CD14-positive monocyte (primary cell): ENCODE data around the gene BNC1. TPM values are rescaled to one million over a fixed set of nuclear protein-coding genes. Genes with fewer than 3 reads are reported as not detected.

Source experiments
- DNase-seq, 3 donors: peaks; one replicate each; pipeline ENCODE4 v3.0.0-alpha.2; 2011 to 2022
- H2AFZ ChIP-seq: 2 replicates; pipeline ENCODE4 v1.6.0; 2012; ENCODE audit warnings: mild to moderate bottlenecking, low read depth, low read length, inconsistent platforms; ENCODE audit not compliant: insufficient read depth, poor library complexity, severe bottlenecking
- H3K27ac ChIP-seq, 2 donors: 1 replicate in 1 of 2; 2 replicates in 1 of 2; pipeline ENCODE4 v1.5.1; 2012 to 2013; ENCODE audit warnings: low read length in 2 of 2, control low read depth in 1 of 2, inconsistent platforms in 1 of 2, low read depth in 1 of 2, mild to moderate bottlenecking in 1 of 2
- H3K27me3 ChIP-seq, 2 donors: one replicate each; pipeline versions ENCODE4 v1.6.0 to v1.6.1; 2011 to 2013; ENCODE audit warnings: low read length in 2 of 2; ENCODE audit not compliant: control insufficient read depth in 2 of 2, insufficient read depth in 2 of 2
- H3K36me3 ChIP-seq, 2 donors: replicated peaks in 1 of 2; 1 replicate in 1 of 2; 2 replicates in 1 of 2; pipeline versions ENCODE4 v1.5.1 to v1.6.1; 2012 to 2013; ENCODE audit warnings: low read length in 2 of 2, control low read depth in 1 of 2, inconsistent platforms in 1 of 2, mild to moderate bottlenecking in 1 of 2; ENCODE audit not compliant: insufficient read depth in 2 of 2, control insufficient read depth in 1 of 2
- H3K4me1 ChIP-seq, 2 donors: 1 replicate in 1 of 2; 2 replicates in 1 of 2; pipeline versions ENCODE4 v1.5.1 to v1.6.1; 2012 to 2013; ENCODE audit warnings: low read length in 2 of 2, control low read depth in 1 of 2, inconsistent platforms in 1 of 2, mild to moderate bottlenecking in 1 of 2, moderate library complexity in 1 of 2; ENCODE audit not compliant: insufficient read depth in 2 of 2, control insufficient read depth in 1 of 2
- H3K4me2 ChIP-seq: replicated peaks from 2 replicates; pipeline ENCODE3; 2012; ENCODE audit warnings: low read length, moderate library complexity, mild to moderate bottlenecking; ENCODE audit not compliant: poor library complexity, severe bottlenecking; ENCODE audit errors: extremely low read depth
- H3K4me3 ChIP-seq, 3 experiments: fragments of 200-600 bp in 1 of 3; sonication (generic) in 1 of 3; replicated peaks in 1 of 3; 1 replicate in 2 of 3; 2 replicates in 1 of 3; pipeline ENCODE4 v1.5.1; 2011 to 2013; ENCODE audit warnings: low read length in 3 of 3, mild to moderate bottlenecking in 3 of 3, control low read depth in 2 of 3, low read depth in 2 of 3, inconsistent platforms in 1 of 3, moderate library complexity in 1 of 3
- H3K79me2 ChIP-seq: 2 replicates; pipeline ENCODE4 v1.6.0; 2012; ENCODE audit warnings: mild to moderate bottlenecking, control low read depth, inconsistent platforms, low read length, moderate library complexity; ENCODE audit not compliant: insufficient read depth
- H3K9ac ChIP-seq: 2 replicates; pipeline ENCODE4 v1.6.0; 2017; ENCODE audit warnings: low read length, mild to moderate bottlenecking; ENCODE audit not compliant: insufficient read depth, poor library complexity, severe bottlenecking
- H3K9me3 ChIP-seq, 2 donors: replicated peaks in 1 of 2; 1 replicate in 1 of 2; 2 replicates in 1 of 2; pipeline versions ENCODE4 v1.5.1 to v1.6.1; 2012 to 2013; ENCODE audit warnings: low read length in 2 of 2, control low read depth in 1 of 2; ENCODE audit not compliant: control insufficient read depth in 1 of 2, insufficient read depth in 1 of 2
- H4K20me1 ChIP-seq: 2 replicates; pipeline ENCODE4 v1.6.0; 2012; ENCODE audit warnings: mild to moderate bottlenecking, low read length, control low read depth, moderate library complexity; ENCODE audit not compliant: insufficient read depth
- H3K27ac Mint-ChIP-seq, 7 donors: one replicate each; pipeline ENCODE4 v1.8.0; 2020; ENCODE audit warnings: mild to moderate bottlenecking in 7 of 7, mixed read lengths in 7 of 7, moderate library complexity in 6 of 7, inconsistent platforms in 2 of 7
- H3K27me3 Mint-ChIP-seq, 3 donors: one replicate each; pipeline ENCODE4 v1.8.0; 2021 to 2022; ENCODE audit warnings: low read depth in 3 of 3, mild to moderate bottlenecking in 3 of 3, mixed read lengths in 3 of 3, moderate library complexity in 3 of 3, inconsistent platforms in 1 of 3
- H3K36me3 Mint-ChIP-seq, 2 donors: one replicate each; pipeline ENCODE4 v1.8.0; 2020; ENCODE audit warnings: mixed read lengths in 2 of 2, inconsistent platforms in 1 of 2, mild to moderate bottlenecking in 1 of 2
- H3K4me1 Mint-ChIP-seq: one replicate; pipeline ENCODE4 v1.8.0; 2020; ENCODE audit warnings: mild to moderate bottlenecking, mixed read lengths
- H3K4me3 Mint-ChIP-seq, 2 donors: one replicate each; pipeline ENCODE4 v1.8.0; 2020; ENCODE audit warnings: mild to moderate bottlenecking in 2 of 2, mixed read lengths in 2 of 2, moderate library complexity in 1 of 2
- H3K9me3 Mint-ChIP-seq, 7 donors: one replicate each; pipeline ENCODE4 v1.8.0; 2020 to 2022; ENCODE audit warnings: mixed read lengths in 7 of 7, mild to moderate bottlenecking in 6 of 7, moderate library complexity in 6 of 7, inconsistent platforms in 2 of 7
- CTCF ChIP-seq: fragments of 200-600 bp; IDR thresholded peaks from one replicate; pipeline ENCODE4 v1.8.0; 2022; ENCODE audit warnings: antibody characterized with exemption, mild to moderate bottlenecking
- WGBS: methylation state at CpG from one replicate; pipeline ENCODE4 v1.1.5; 2013; ENCODE audit warnings: missing lambda C conversion rate; ENCODE audit not compliant: insufficient coverage; 5-methylcytosine and 5-hydroxymethylcytosine counted together
- intact Hi-C, 2 donors: fragments of 100-400 bp; cut with micrococcal nuclease; formaldehyde crosslinking; loops; one replicate each; pipeline versions ENCODE4 v1.15.0 to v1.15.1; 2023
- polyA plus RNA-seq, 3 donors: library from polyadenylated mRNA; depleted of rRNA in 1 of 3; unstranded in 2 of 3; stranded (reverse) in 1 of 3; fragments of 300-500 nt in 2 of 3; fragments of >200 nt in 1 of 3; fragmentation: Illumina TruSeq in 2 of 3; gene quantifications; 1 replicate in 2 of 3; 2 replicates in 1 of 3; pipeline ENCODE4 v1.2.3, GENCODE V29; 2012 to 2021

BNC1 gene
- polyA plus RNA-seq, 3 donors, result not detected

- peak overlapping the region; percentile 80 for H3K4me2 ChIP-seq
- no peak overlapping the region for H3K27ac ChIP-seq
- H3K9ac ChIP-seq, result peak overlapping the region; percentile 42
- no peaks in the 10 kb centered on the region for H3K36me3 ChIP-seq
- DNase-seq, result no peak
- Mint-ChIP-seq H3K9me3 (peaks cover 0 to 6% (median 1%) of the 10 kb centered on the region in 7 donors), H3K27ac (no peak overlapping the region), H3K4me1 (peaks cover 11% of the 10 kb centered on the region), H3K4me3 (no peak overlapping the region), H3K27me3 (peaks cover 10 to 20% (median 16%) of the 10 kb centered on the region in 3 donors), H3K36me3 (peaks cover 0 to 10% of the 10 kb centered on the region in 2 donors)
- 13% methylated on average over 9 of the region's 11 CpGs for WGBS
- peaks cover 37 to 47% of the 10 kb centered on the region in 2 donors for H3K27me3 ChIP-seq
- no peaks in the 10 kb centered on the region for H4K20me1 ChIP-seq
- H3K4me1 ChIP-seq, result peaks cover 11 to 16% of the 10 kb centered on the region in 2 donors
- H2AFZ ChIP-seq, result peak overlapping the region; percentile 69
- intact Hi-C loops, result no loop called here
- peak overlapping the region in 2 of 3 experiments; percentile 28 to 81 for H3K4me3 ChIP-seq
- TF ChIP-seq CTCF, result no peak
- no peaks in the 10 kb centered on the region for H3K79me2 ChIP-seq
- H3K9me3 ChIP-seq, result no peaks in the 10 kb centered on the region
Observed at GRCh38 chr15:83208367-83208661, 76.2 kb downstream of the BNC1 start.

- H3K4me1 Mint-ChIP-seq, result peaks cover 11% of the 10 kb centered on the region
- no peak for TF ChIP-seq CTCF
- H3K9me3 ChIP-seq, result no peaks in the 10 kb centered on the region
- H3K4me2 ChIP-seq, result peak within 1 kb of the TSS; percentile 80
- peak in 1 of 3 donors; percentile 17 for DNase-seq
- H3K4me3 ChIP-seq, result peak within 1 kb of the TSS; percentile 44 to 81 (median 75)
- intact Hi-C loops, result no loop called here
- H4K20me1 ChIP-seq, result no peaks in the 10 kb centered on the region
- peaks cover 0 to 10% of the 10 kb centered on the region in 2 donors for H3K36me3 Mint-ChIP-seq
- peak within 1 kb of the TSS; percentile 92 for H2AFZ ChIP-seq
- peaks cover 37 to 47% of the 10 kb centered on the region in 2 donors for H3K27me3 ChIP-seq
- H3K4me3 Mint-ChIP-seq, result peak within 1 kb of the TSS; percentile 86 to 89
- peak within 1 kb of the TSS; percentile 71 for H3K9ac ChIP-seq
- no peaks in the 10 kb centered on the region for H3K79me2 ChIP-seq
- no peak within 1 kb of the TSS for H3K27ac Mint-ChIP-seq
- H3K27ac ChIP-seq, result no peak within 1 kb of the TSS
- H3K4me1 ChIP-seq, result peaks cover 11 to 16% of the 10 kb centered on the region in 2 donors
- H3K9me3 Mint-ChIP-seq, result peaks cover 0 to 6% (median 1%) of the 10 kb centered on the region in 7 donors
- peaks cover 10 to 20% (median 16%) of the 10 kb centered on the region in 3 donors for H3K27me3 Mint-ChIP-seq
- no peaks in the 10 kb centered on the region for H3K36me3 ChIP-seq
- under 1% methylated on average over 82 of the region's 94 CpGs for WGBS
Observed at GRCh38 chr15:83207660-83208366, 76.7 kb downstream of the BNC1 start, which contains the start of gene HDGFL3. TSS of gene HDGFL3 (minus strand) at chr15:83207823. CDS start at chr15:83207414, 409 bp downstream.
